A549 (cell line): Measurements from ENCODE around the gene ARL6IP5. TPM values are rescaled to one million over a fixed set of nuclear protein-coding genes. Genes with fewer than 3 reads are reported as not detected.

ENCODE experiments used
- ATAC-seq, 2 experiments: fragments of 200-7000 bp in 1 of 2; fragments of >200 bp in 1 of 2; cut with Nextera tagmentation in 1 of 2; cut with Tn5 transposase in 1 of 2; 3 replicates each; pipeline versions ENCODE4 v1.8.0 to v1.9.1; 2018 to 2020; ENCODE audit warnings: mild to moderate bottlenecking in 1 of 2, moderate library complexity in 1 of 2
- CTCF ChIA-PET: fragments of 300-600 bp; sonication (Branson Sonifier 250); formaldehyde crosslinking; extraction: SDS; loops from one replicate; lab custom pipeline; 2021; ENCODE audit warnings: antibody characterized with exemption, inconsistent platforms; lab: Yijun Ruan, JAX
- POLR2A ChIA-PET: fragments of 350-600 bp; formaldehyde crosslinking; extraction: SDS; loops from one replicate; lab custom pipeline; 2021; ENCODE audit warnings: antibody characterized with exemption, inconsistent platforms; lab: Yijun Ruan, JAX
- DNase-seq, 2 experiments: peaks; one replicate each; pipeline versions ENCODE4 v3.0.0 to v3.0.0-alpha.2; 2011 to 2016; ENCODE audit warnings: low read depth in 1 of 2, low spot score in 1 of 2
- FAIRE-seq: peaks from 2 replicates; lab custom pipeline; 2011; peaks lifted over from hg19 to GRCh38; lab: Jason Lieb, UNC
- H3K27ac ChIP-seq, 2 experiments: fragments of >200 bp; sonication (Bioruptor Twin); formaldehyde crosslinking; 3 replicates each; pipeline ENCODE4 v1.5.1; 2016 to 2017
- H3K4me1 ChIP-seq: fragments of >200 bp; sonication (Bioruptor Twin); formaldehyde crosslinking; 3 replicates; pipeline ENCODE4 v1.6.1; 2016
- H3K4me2 ChIP-seq: fragments of >200 bp; sonication (Bioruptor Twin); formaldehyde crosslinking; 3 replicates; pipeline ENCODE4 v1.6.1; 2016
- H3K4me3 ChIP-seq: fragments of >200 bp; sonication (Bioruptor Twin); formaldehyde crosslinking; 3 replicates; pipeline ENCODE4 v1.5.1; 2016
- H3K9me3 ChIP-seq: fragments of >200 bp; sonication (Bioruptor Twin); formaldehyde crosslinking; 3 replicates; pipeline ENCODE4 v1.6.1; 2016
- BCL3 ChIP-seq: fragments of >200 bp; sonication (Bioruptor Twin); formaldehyde crosslinking; IDR thresholded peaks from 3 replicates; pipeline ENCODE4 v1.6.1; 2016
- EHMT2 ChIP-seq: fragments of 200-600 bp; sonication (generic); IDR thresholded peaks from 2 replicates; pipeline ENCODE4 v1.6.1; 2016; ENCODE audit warnings: antibody characterized with exemption, low read depth, mild to moderate bottlenecking, moderate library complexity
- FOSL2 ChIP-seq, 2 experiments: fragments of 450-650 bp in 1 of 2; fragments of >200 bp in 1 of 2; sonication (Bioruptor Twin) in 1 of 2; formaldehyde crosslinking; IDR thresholded peaks; 2 replicates each; pipeline versions ENCODE4 v1.5.0 to v1.6.1; 2016 to 2020; ENCODE audit warnings: mild to moderate bottlenecking in 1 of 2, moderate library complexity in 1 of 2
- FOXS1 ChIP-seq: fragments of 250-450 bp; sonication (Bioruptor Pico); IDR thresholded peaks from 2 replicates; pipeline ENCODE4 v1.5.0; 2020; ENCODE audit warnings: mild to moderate bottlenecking, moderate library complexity
- HDAC2 ChIP-seq: fragments of 200-600 bp; sonication (generic); IDR thresholded peaks from 2 replicates; pipeline ENCODE4 v1.6.1; 2016
- JUN ChIP-seq, 2 experiments: fragments of >200 bp; sonication (Bioruptor Twin); formaldehyde crosslinking; IDR thresholded peaks; 2 replicates in 1 of 2; 3 replicates in 1 of 2; pipeline ENCODE4 v1.6.1; 2016 to 2017
- MAFK ChIP-seq: fragments of 450-650 bp; IDR thresholded peaks from 2 replicates; pipeline ENCODE4 v1.6.1; 2014; ENCODE audit not compliant: partially characterized antibody
- MAX ChIP-seq: IDR thresholded peaks from 2 replicates; pipeline ENCODE4 v1.6.1; 2012
- NR3C1 ChIP-seq: fragments of >200 bp; sonication (Bioruptor Twin); formaldehyde crosslinking; IDR thresholded peaks from 3 replicates; pipeline ENCODE4 v1.6.1; 2017
- PBX3 ChIP-seq: IDR thresholded peaks from 2 replicates; pipeline ENCODE4 v1.6.1; 2012
- RNF2 ChIP-seq: fragments of 200-600 bp; sonication (generic); IDR thresholded peaks from 2 replicates; pipeline ENCODE4 v1.6.1; 2016; ENCODE audit warnings: low read depth, mild to moderate bottlenecking, antibody characterized with exemption, moderate library complexity, borderline replicate concordance
- ZFP36 ChIP-seq: fragments of 450-650 bp; IDR thresholded peaks from 2 replicates; pipeline ENCODE4 v1.6.1; 2014; ENCODE audit warnings: borderline replicate concordance; ENCODE audit not compliant: partially characterized antibody
- ZSCAN20 ChIP-seq: fragments of 250-450 bp; sonication (Bioruptor Pico); IDR thresholded peaks from 2 replicates; pipeline ENCODE4 v1.8.0; 2022; ENCODE audit warnings: mild to moderate bottlenecking, moderate library complexity
- WGBS: methylation state at CpG from one replicate; pipeline ENCODE4 v1.1.6; 2017; ENCODE audit errors: missing lambda C conversion rate; 5-methylcytosine and 5-hydroxymethylcytosine counted together
- polyA plus RNA-seq, 4 experiments: library from polyadenylated mRNA; depleted of rRNA in 3 of 4; stranded (reverse); fragments of >200 nt; fragmentation: RNase III in 1 of 4; extraction: RNeasy Plus Mini Kit Qiagen cat#74134 plus additional on column Dnase treatment in 1 of 4; gene quantifications; 2 replicates in 3 of 4; 3 replicates in 1 of 4; pipeline ENCODE4 v1.2.3, GENCODE V29; 2011 to 2017

The ARL6IP5 gene
- polyA plus RNA-seq, 2 of the 4 experiments (the other 2 are of a cell fraction): 73.8 to 109 TPM

GRCh38 chr3:69085833-69086722 lies 1.3 kb downstream of the ARL6IP5 start:
- H3K4me1 ChIP-seq: peaks cover 71% of the 10 kb centered on the region
- 2% methylated on average over 8 of the region's 8 CpGs for WGBS
- H3K4me2 ChIP-seq: peak overlapping the region; percentile 95
- H3K9me3 ChIP-seq: no peaks in the 10 kb centered on the region
- TF ChIP-seq ZSCAN20 (CRISPR knock-in tag) (no peak), MAX (peak; percentile 28; the same call in 1 of the 2 replicates), NR3C1 (no peak), ZFP36 (no peak), BCL3 (0 out of 3 replicates have a peak, but pooled peaks have one; percentile 36), EHMT2 (no peak), FOSL2 (IDR thresholded peaks at IDR 0.05) (no peak), FOSL2 (CRISPR knock-in tag; IDR thresholded peaks at IDR 0.05) (peak; percentile 38; the same call in 1 of the 2 replicates), PBX3 (no peak), JUN (IDR thresholded peaks at IDR 0.05) (peak in 1 of 2 experiments; percentile 42; a peak in 2 of 5 replicates)
- peak overlapping the region; percentile 62 for H3K4me3 ChIP-seq
- H3K27ac ChIP-seq: peak overlapping the region; percentile 96
- FAIRE-seq (no peak), DNase-seq (peak; percentile 36 to 84), ATAC-seq (peak; percentile 74 to 80)
- ChIA-PET CTCF (interaction anchor here (1.5 kb wide), 1 partner anchor 33 kb away, joined by 4 read pairs; no protein-coding TSS in a partner anchor), POLR2A (interaction anchor here (0.6 to 1.2 kb wide), 3 partner anchors 34 to 72 kb away, joined by 3 to 11 read pairs (median 4); partner anchors contain the start of gene TMF1)

- ChIA-PET CTCF (interaction anchor here (0.9 to 1.5 kb wide), 2 partner anchors 32 to 154 kb away, joined by 3 to 4 read pairs; no protein-coding TSS in a partner anchor), POLR2A (interaction anchor here (1.2 kb wide), 1 partner anchor 35 kb away, joined by 11 read pairs; the partner anchor contains the start of gene TMF1)
- Histone ChIP-seq H3K4me3 (peak overlapping the region; percentile 62), H3K4me2 (peak overlapping the region; percentile 95), H3K9me3 (no peaks in the 10 kb centered on the region), H3K27ac (peak overlapping the region; percentile 96), H3K4me1 (peaks cover 66% of the 10 kb centered on the region)
- FAIRE-seq: no peak
- ATAC-seq: no peak
- WGBS: 78% methylated on average over 3 of the region's 3 CpGs
- DNase-seq: no peak
- TF ChIP-seq FOSL2 (IDR thresholded peaks at IDR 0.05) (no peak), FOSL2 (CRISPR knock-in tag; IDR thresholded peaks at IDR 0.05) (no peak), HDAC2 (no peak), MAFK (no peak)
Measured at GRCh38 chr3:69087030-69087791, 2.5 kb downstream of the ARL6IP5 start.

- 0% methylated on average over 2 of the region's 2 CpGs for WGBS
- Histone ChIP-seq H3K4me3 (peak overlapping the region; percentile 5; the same call in 1 of the 3 replicates), H3K9me3 (no peaks in the 10 kb centered on the region), H3K4me1 (peaks cover 57% of the 10 kb centered on the region), H3K4me2 (peak overlapping the region; percentile 95), H3K27ac (peak overlapping the region; percentile 76 to 96)
- DNase-seq (peak; percentile 19 to 36), FAIRE-seq (no peak), ATAC-seq (no peak)
- CTCF ChIA-PET: interaction anchor here (0.9 kb wide), 2 partner anchors 74 to 153 kb away, joined by 3 read pairs; partner anchors contain the start of gene EOGT
- TF ChIP-seq FOSL2 (IDR thresholded peaks at IDR 0.05) (no peak), FOSL2 (CRISPR knock-in tag; IDR thresholded peaks at IDR 0.05) (peak; percentile 55; the same call in 1 of the 2 replicates), RNF2 (no peak), FOXS1 (CRISPR knock-in tag) (no peak)
- POLR2A ChIA-PET: no interaction called here
Measured at GRCh38 chr3:69088063-69088462, 3.3 kb downstream of the ARL6IP5 start.
